Activated naive CD4-positive, alpha-beta T cell treated with anti-CD3 and anti-CD28 coated beads, Interleukin-2, amount 50 U/mL, for 72 hours (primary cell): Measurements from ENCODE around the gene PTPRD. TPM values are rescaled to one million over a fixed set of nuclear protein-coding genes. Genes with fewer than 3 reads are reported as not detected.

Source experiments
- ATAC-seq, 2 donors: fragments of 150-1000 bp; cut with Tn5 transposase; 2 replicates each; pipeline ENCODE4 v1.10.0; 2021; ENCODE audit warnings: mild to moderate bottlenecking in 2 of 2, moderate library complexity in 2 of 2
- DNase-seq, 2 donors: peaks; one replicate each; pipeline ENCODE4 v3.0.0; 2021 to 2022; ENCODE audit warnings: low spot score in 2 of 2
- H3K27ac Mint-ChIP-seq, 2 donors: one replicate each; pipeline ENCODE4 v1.8.0; 2022; ENCODE audit warnings: mild to moderate bottlenecking in 2 of 2, mixed read lengths in 2 of 2
- H3K36me3 Mint-ChIP-seq, 2 donors: one replicate each; pipeline ENCODE4 v1.8.0; 2022; ENCODE audit warnings: mixed read lengths in 2 of 2
- H3K9me3 Mint-ChIP-seq, 2 donors: one replicate each; pipeline ENCODE4 v1.8.0; 2022; ENCODE audit warnings: mixed read lengths in 2 of 2
- total RNA-seq, 2 donors: library from RNA; stranded (reverse); gene quantifications; one replicate each; pipeline ENCODE4 v1.2.3, GENCODE V29; 2022

PTPRD gene
- total RNA-seq, 2 donors from 2014 or later: not detected

- Mint-ChIP-seq H3K27ac (no peak overlapping the region), H3K36me3 (no peaks in the 10 kb centered on the region), H3K9me3 (peaks cover 0 to 4% of the 10 kb centered on the region in 2 donors)
- DNase-seq: no peak
- no peak for ATAC-seq
Measured at GRCh38 chr9:8917956-8918739, 1694.7 kb downstream of the PTPRD start.

- Mint-ChIP-seq H3K36me3 (no peaks in the 10 kb centered on the region), H3K27ac (no peak overlapping the region), H3K9me3 (peaks cover 0 to 4% of the 10 kb centered on the region in 2 donors)
Measured at GRCh38 chr9:8916771-8917170, 1696.0 kb downstream of the PTPRD start.

GRCh38 chr9:8907868-8908267 lies 1704.9 kb downstream of the PTPRD start:
- DNase-seq: no peak
- no peak overlapping the region for H3K27ac Mint-ChIP-seq
- peaks cover 8 to 14% of the 10 kb centered on the region in 2 donors for H3K9me3 Mint-ChIP-seq
- H3K36me3 Mint-ChIP-seq: no peaks in the 10 kb centered on the region
- ATAC-seq: no peak

More at GRCh38 chr9:8916771-8917170, 1696.0 kb downstream of the PTPRD start:
- no peak for ATAC-seq
- DNase-seq: no peak

GRCh38 chr9:8905731-8906130 lies 1707.1 kb downstream of the PTPRD start:
- ATAC-seq (no peak), DNase-seq (no peak)
- Mint-ChIP-seq H3K36me3 (no peaks in the 10 kb centered on the region), H3K9me3 (peaks cover 8 to 14% of the 10 kb centered on the region in 2 donors), H3K27ac (no peak overlapping the region)

- DNase-seq (no peak), ATAC-seq (no peak)
- H3K27ac Mint-ChIP-seq: no peak overlapping the region
- H3K9me3 Mint-ChIP-seq: peaks cover 8 to 14% of the 10 kb centered on the region in 2 donors
- H3K36me3 Mint-ChIP-seq: no peaks in the 10 kb centered on the region
Measured at GRCh38 chr9:8904771-8905515, 1707.9 kb downstream of the PTPRD start.

GRCh38 chr9:8903077-8903476 lies 1709.7 kb downstream of the PTPRD start:
- H3K27ac Mint-ChIP-seq: no peak overlapping the region
- no peak for ATAC-seq
- peaks cover 4 to 9% of the 10 kb centered on the region in 2 donors for H3K9me3 Mint-ChIP-seq
- no peak for DNase-seq
- H3K36me3 Mint-ChIP-seq: no peaks in the 10 kb centered on the region

- DNase-seq (no peak), ATAC-seq (no peak)
- H3K27ac Mint-ChIP-seq: no peak overlapping the region
- no peaks in the 10 kb centered on the region for H3K36me3 Mint-ChIP-seq
- no peaks in the 10 kb centered on the region for H3K9me3 Mint-ChIP-seq
Measured at GRCh38 chr9:8901146-8901545, 1711.7 kb downstream of the PTPRD start.

GRCh38 chr9:8899511-8899910 lies 1713.3 kb downstream of the PTPRD start:
- ATAC-seq: no peak

GRCh38 chr9:8895861-8896224 lies 1717.0 kb downstream of the PTPRD start:
- ATAC-seq: no peak
- no peaks in the 10 kb centered on the region for H3K36me3 Mint-ChIP-seq

More at GRCh38 chr9:8899511-8899910, 1713.3 kb downstream of the PTPRD start:
- Mint-ChIP-seq H3K27ac (no peak overlapping the region), H3K36me3 (no peaks in the 10 kb centered on the region), H3K9me3 (no peaks in the 10 kb centered on the region)
- no peak for DNase-seq

GRCh38 chr9:8895106-8895860 lies 1717.5 kb downstream of the PTPRD start:
- ATAC-seq: no peak
- no peaks in the 10 kb centered on the region for H3K36me3 Mint-ChIP-seq
- H3K27ac Mint-ChIP-seq: no peak overlapping the region
- H3K9me3 Mint-ChIP-seq: no peaks in the 10 kb centered on the region
- no peak for DNase-seq

More at GRCh38 chr9:8895861-8896224, 1717.0 kb downstream of the PTPRD start:
- no peak for DNase-seq
- no peaks in the 10 kb centered on the region for H3K9me3 Mint-ChIP-seq
- H3K27ac Mint-ChIP-seq: no peak overlapping the region

- ATAC-seq (no peak), DNase-seq (no peak)
- Mint-ChIP-seq H3K36me3 (no peaks in the 10 kb centered on the region), H3K27ac (no peak overlapping the region), H3K9me3 (peaks cover 0 to 4% of the 10 kb centered on the region in 2 donors)
Measured at GRCh38 chr9:8890695-8891094, 1722.1 kb downstream of the PTPRD start.

- H3K27ac Mint-ChIP-seq: no peak overlapping the region
- DNase-seq: no peak
- H3K36me3 Mint-ChIP-seq: no peaks in the 10 kb centered on the region
- peaks cover 0 to 4% of the 10 kb centered on the region in 2 donors for H3K9me3 Mint-ChIP-seq
- no peak for ATAC-seq
Measured at GRCh38 chr9:8889100-8889499, 1723.7 kb downstream of the PTPRD start.

GRCh38 chr9:8888591-8888990 lies 1724.2 kb downstream of the PTPRD start:
- ATAC-seq (no peak), DNase-seq (no peak)
- Mint-ChIP-seq H3K27ac (no peak overlapping the region), H3K9me3 (peaks cover 0 to 4% of the 10 kb centered on the region in 2 donors), H3K36me3 (no peaks in the 10 kb centered on the region)

GRCh38 chr9:8887369-8887768 lies 1725.4 kb downstream of the PTPRD start:
- H3K9me3 Mint-ChIP-seq: peaks cover 0 to 4% of the 10 kb centered on the region in 2 donors
- no peaks in the 10 kb centered on the region for H3K36me3 Mint-ChIP-seq
- ATAC-seq (no peak), DNase-seq (no peak)
- H3K27ac Mint-ChIP-seq: no peak overlapping the region

- DNase-seq (no peak), ATAC-seq (no peak)
- no peaks in the 10 kb centered on the region for H3K36me3 Mint-ChIP-seq
- H3K9me3 Mint-ChIP-seq: no peaks in the 10 kb centered on the region
- H3K27ac Mint-ChIP-seq: no peak overlapping the region
Measured at GRCh38 chr9:8883321-8883720, 1729.5 kb downstream of the PTPRD start.

- H3K27ac Mint-ChIP-seq: no peak overlapping the region
- H3K36me3 Mint-ChIP-seq: no peaks in the 10 kb centered on the region
- peaks cover 5 to 7% of the 10 kb centered on the region in 2 donors for H3K9me3 Mint-ChIP-seq
- ATAC-seq (no peak), DNase-seq (no peak)
Measured at GRCh38 chr9:8880060-8880459, 1732.7 kb downstream of the PTPRD start.

- H3K36me3 Mint-ChIP-seq: no peaks in the 10 kb centered on the region
- peaks cover 5 to 7% of the 10 kb centered on the region in 2 donors for H3K9me3 Mint-ChIP-seq
- DNase-seq: no peak
- H3K27ac Mint-ChIP-seq: no peak overlapping the region
- ATAC-seq: no peak
Measured at GRCh38 chr9:8879284-8879683, 1733.5 kb downstream of the PTPRD start.
